ENCODE measurements around the gene MTFMT.

MTFMT gene

GRCh38 chr15:65028921-65029735 lies at the start of gene MTFMT:
Gene MTFMT, minus strand, starts transcription at chr15:65029639. Its CDS starts 26 bp downstream, at chr15:65029613.
- TF ChIP-seq GATA3 (IDR thresholded peaks at IDR 0.05; ENCODE audit: low read depth, low read length) (no peak), GATA2 (IDR thresholded peaks at IDR 0.05; ENCODE audit: low read depth, low read length) (no peak)

- TF ChIP-seq GATA2 (IDR thresholded peaks at IDR 0.05; ENCODE audit: low read depth, low read length): no peak
- TF ChIP-seq GATA3 (IDR thresholded peaks at IDR 0.05; ENCODE audit: low read depth, low read length): no peak
These were observed 48.5 kb upstream of the MTFMT start for GRCh38 chr15:65077981-65078352.

GRCh38 chr15:65077291-65077980 lies 48.0 kb upstream of the MTFMT start:
- TF ChIP-seq GATA2 (IDR thresholded peaks at IDR 0.05; ENCODE audit: low read depth, low read length): no peak
- TF ChIP-seq GATA3 (IDR thresholded peaks at IDR 0.05; ENCODE audit: low read depth, low read length): no peak

- TF ChIP-seq GATA2 (IDR thresholded peaks at IDR 0.05; ENCODE audit: low read depth, low read length) (no peak), GATA3 (IDR thresholded peaks at IDR 0.05; ENCODE audit: low read depth, low read length) (no peak)
These were observed 47.2 kb upstream of the MTFMT start, which contains the start of gene KBTBD13 for GRCh38 chr15:65076486-65077290. Gene KBTBD13, plus strand, starts transcription at chr15:65076746. Its CDS starts 70 bp downstream, at chr15:65076816.

GRCh38 chr15:65072617-65073016 lies 43.2 kb upstream of the MTFMT start:
- TF ChIP-seq GATA2 (IDR thresholded peaks at IDR 0.05; ENCODE audit: low read depth, low read length) (no peak), GATA3 (IDR thresholded peaks at IDR 0.05; ENCODE audit: low read depth, low read length) (no peak)

- no peak for TF ChIP-seq GATA3 (IDR thresholded peaks at IDR 0.05; ENCODE audit: low read depth, low read length)
- TF ChIP-seq GATA2 (IDR thresholded peaks at IDR 0.05; ENCODE audit: low read depth, low read length): no peak
These were observed 42.6 kb upstream of the MTFMT start for GRCh38 chr15:65072027-65072426.

GRCh38 chr15:65071381-65071811 lies 42.0 kb upstream of the MTFMT start:
- TF ChIP-seq GATA2 (IDR thresholded peaks at IDR 0.05; ENCODE audit: low read depth, low read length) (no peak), GATA3 (IDR thresholded peaks at IDR 0.05; ENCODE audit: low read depth, low read length) (no peak)

GRCh38 chr15:65069779-65070546 lies 40.5 kb upstream of the MTFMT start:
- TF ChIP-seq GATA3 (IDR thresholded peaks at IDR 0.05; ENCODE audit: low read depth, low read length) (no peak), GATA2 (IDR thresholded peaks at IDR 0.05; ENCODE audit: low read depth, low read length) (no peak)

- TF ChIP-seq GATA3 (IDR thresholded peaks at IDR 0.05; ENCODE audit: low read depth, low read length): no peak
These were observed 39.7 kb upstream of the MTFMT start for GRCh38 chr15:65069179-65069578.

GRCh38 chr15:65068403-65068788 lies 39.0 kb upstream of the MTFMT start:
- TF ChIP-seq GATA3 (IDR thresholded peaks at IDR 0.05; ENCODE audit: low read depth, low read length): no peak
- no peak for TF ChIP-seq GATA2 (IDR thresholded peaks at IDR 0.05; ENCODE audit: low read depth, low read length)

GRCh38 chr15:65067645-65068402 lies 38.4 kb upstream of the MTFMT start, which contains the start of gene RASL12:
Gene RASL12, minus strand, starts transcription at chr15:65067991. Its CDS starts 156 bp downstream, at chr15:65067835.
- TF ChIP-seq GATA2 (IDR thresholded peaks at IDR 0.05; ENCODE audit: low read depth, low read length): no peak
- no peak for TF ChIP-seq GATA3 (IDR thresholded peaks at IDR 0.05; ENCODE audit: low read depth, low read length)

GRCh38 chr15:65067317-65067644 lies 37.8 kb upstream of the MTFMT start:
- TF ChIP-seq GATA3 (IDR thresholded peaks at IDR 0.05; ENCODE audit: low read depth, low read length): no peak
- no peak for TF ChIP-seq GATA2 (IDR thresholded peaks at IDR 0.05; ENCODE audit: low read depth, low read length)
